Activated CD8-positive, alpha-beta memory T cell treated with anti-CD3 and anti-CD28 coated beads for 48 hours (primary cell): ENCODE measurements around the gene BCL2L1.
A peak's percentile ranks its signal among the peaks of the same experiment; 100 is the strongest.
"Not testable (repeated sequence)": the region's sequence is repeated elsewhere in the genome, so short reads cannot be mapped to it uniquely, and the experiment has no call there.

Experiments
- DNase-seq, 3 experiments: peaks; one replicate each; pipeline ENCODE4 v3.0.0-alpha.2; 2020; ENCODE audit warnings: low read depth in 2 of 3, low spot score in 2 of 3

The BCL2L1 gene

DNA sequence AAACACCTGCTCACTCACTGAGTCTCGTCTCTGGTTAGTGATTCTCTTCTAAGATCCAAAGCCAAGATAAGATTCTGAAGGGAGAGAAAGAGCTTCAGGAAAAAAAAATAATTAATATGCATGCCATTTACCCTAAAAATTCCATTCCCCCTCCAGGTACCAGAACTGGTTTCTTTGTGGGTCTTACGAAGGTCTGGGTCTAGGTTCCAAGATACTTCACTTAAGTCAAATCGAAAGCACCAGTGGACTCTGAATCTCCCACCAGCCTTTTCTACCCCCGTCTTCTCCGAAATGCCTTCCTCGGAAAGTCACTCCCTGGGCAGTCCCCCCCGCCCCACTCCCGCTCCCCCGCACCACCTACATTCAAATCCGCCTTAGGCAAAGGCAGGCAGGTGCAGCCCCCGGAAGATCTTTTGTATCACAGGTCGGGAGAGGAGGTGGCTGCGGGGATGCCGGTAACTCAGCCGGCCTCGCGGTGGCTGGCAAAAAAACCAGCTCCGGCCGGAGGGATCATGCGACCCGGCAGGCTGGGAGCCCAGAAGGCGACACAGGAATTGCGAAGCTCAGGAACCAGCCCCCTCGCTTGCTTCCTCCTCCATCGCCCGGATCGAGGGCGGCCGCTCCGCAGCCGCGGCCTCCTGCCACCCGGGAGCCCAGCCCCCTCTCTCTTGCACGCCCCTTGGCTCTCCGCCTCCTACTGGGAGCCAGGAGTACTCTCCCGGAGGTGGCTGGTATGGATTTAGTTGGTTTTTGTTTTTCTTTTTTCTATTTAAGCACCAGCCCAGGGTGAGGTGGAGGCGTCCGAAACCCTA lies at the start of gene BCL2L1:
TSS of gene BCL2L1 (minus strand) at position 612 of the 812 bp plus-strand sequence. CDS start 650 bp downstream, outside the sequence.
- peak in 2 of 3 experiments; percentile 46 to 77 for DNase-seq

DNA sequence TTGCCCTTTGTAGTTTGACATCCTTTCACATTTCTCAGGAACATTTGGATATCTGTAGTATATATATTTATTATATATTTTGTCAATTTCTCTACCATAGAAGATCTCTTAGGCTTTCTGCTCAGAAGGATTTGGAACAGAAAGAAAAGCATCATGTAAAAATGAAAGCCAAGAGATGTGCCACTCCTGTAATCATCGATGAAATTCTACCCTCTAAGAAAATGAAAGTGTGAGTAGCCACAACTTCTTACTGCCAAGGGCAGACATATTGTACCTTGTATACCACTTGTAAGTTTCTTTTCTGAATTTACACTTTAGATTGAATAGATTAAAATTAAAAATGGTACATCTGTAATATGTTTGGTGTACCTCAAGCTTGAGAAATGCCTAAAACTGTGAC lies 47.6 kb upstream of the BCL2L1 start:
- no peak for DNase-seq

DNA sequence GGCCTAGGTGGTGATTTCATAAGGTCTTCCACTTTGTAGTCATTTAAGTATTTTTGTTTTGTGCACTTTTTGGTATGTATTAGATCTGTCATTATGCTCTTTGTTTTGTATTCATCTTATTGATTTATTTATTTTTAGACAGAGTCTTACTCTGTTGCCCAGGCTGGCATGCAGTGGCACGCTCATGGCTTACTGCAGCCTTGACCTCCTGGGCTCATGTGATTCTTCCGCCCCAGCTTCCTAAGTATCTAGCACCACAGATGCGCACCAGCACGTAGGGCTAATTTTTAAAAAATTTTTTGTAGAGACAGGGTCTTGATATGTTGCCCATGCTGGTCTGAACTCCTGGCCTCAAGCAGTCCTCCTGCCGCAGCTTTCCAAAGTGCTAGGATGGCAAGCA lies 47.0 kb upstream of the BCL2L1 start:
- DNase-seq = no peak

DNA sequence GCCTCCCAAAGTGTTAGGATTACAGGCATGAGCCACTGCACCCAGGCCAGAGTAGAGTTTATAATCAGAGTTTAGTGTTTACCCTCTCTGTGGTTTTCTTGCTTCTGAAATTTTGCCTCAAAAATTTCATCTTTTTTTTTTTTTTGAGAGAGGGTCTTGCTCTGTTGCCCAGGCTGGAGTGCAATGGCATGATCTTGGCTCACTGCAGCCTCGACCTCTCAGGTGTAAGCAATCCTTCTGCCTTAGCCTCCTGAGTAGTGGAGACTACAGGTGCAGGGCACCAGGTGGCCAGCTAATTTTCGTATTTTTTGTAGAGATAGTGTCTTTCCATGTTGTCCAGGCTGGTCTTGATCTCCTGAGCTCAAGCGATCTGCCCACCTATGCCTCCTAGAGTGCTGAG lies 45.1 kb upstream of the BCL2L1 start:
- DNase-seq = no peak

DNA sequence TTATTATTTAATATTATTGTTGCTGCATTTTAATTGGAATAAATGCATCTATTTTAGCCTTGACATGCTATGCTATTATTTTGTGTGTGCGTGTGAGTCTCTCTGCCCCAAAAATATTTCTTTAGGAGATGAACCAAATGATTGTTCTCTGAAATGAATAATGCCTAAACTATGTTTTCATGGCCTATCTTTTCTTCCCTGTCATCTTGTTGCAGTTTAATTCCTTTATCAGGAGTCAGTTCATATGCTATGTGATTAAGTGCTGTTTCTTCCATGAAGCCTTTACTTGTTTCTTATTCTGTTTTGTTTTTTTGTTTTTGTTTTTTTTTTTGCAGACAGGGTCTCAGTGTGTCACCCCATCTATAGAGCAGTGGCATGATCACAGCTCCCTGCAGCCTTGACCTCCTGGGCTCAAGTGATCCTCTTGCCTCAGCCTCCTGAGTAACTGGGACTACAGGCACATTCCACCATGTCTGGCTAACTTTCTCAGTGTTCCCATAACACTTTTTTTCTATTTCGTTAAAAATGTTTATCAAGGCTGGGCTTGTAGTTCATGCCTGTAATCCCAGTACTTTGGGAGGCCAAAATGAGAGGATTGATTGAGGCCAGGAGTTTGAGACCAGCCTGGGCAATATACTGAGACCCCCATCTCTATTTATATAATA lies 42.1 kb upstream of the BCL2L1 start:
- DNase-seq = no peak

GRCh38 chr20:31760519-31761240 lies 38.0 kb upstream of the BCL2L1 start:
- DNase-seq = no peak

- DNase-seq = no peak
These were observed 37.3 kb upstream of the BCL2L1 start for GRCh38 chr20:31759836-31760518.

DNA sequence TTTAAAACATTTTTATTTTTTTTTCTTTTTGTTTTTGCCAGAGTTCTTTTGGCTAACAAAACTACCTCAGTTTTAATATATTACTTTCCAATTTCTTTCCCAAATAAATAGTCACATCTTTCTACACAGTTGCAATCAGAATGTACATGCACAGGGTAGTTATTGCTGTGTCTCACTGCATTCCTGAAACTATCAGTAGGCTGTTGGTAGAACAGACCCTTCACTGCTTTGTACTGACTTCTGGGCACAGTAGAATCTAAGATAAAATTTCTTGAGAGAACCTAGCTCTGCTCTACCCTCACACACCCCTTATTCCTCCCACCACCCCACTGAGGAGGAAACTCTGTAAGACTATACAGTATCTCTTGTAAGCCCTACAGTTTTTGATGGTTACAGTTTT lies 36.3 kb upstream of the BCL2L1 start:
- DNase-seq = no peak

GRCh38 chr20:31758521-31758920 lies 35.9 kb upstream of the BCL2L1 start:
- no peak for DNase-seq

- DNase-seq = no peak
These were observed 34.6 kb upstream of the BCL2L1 start for GRCh38 chr20:31757254-31757653.

GRCh38 chr20:31751126-31751525 lies 28.5 kb upstream of the BCL2L1 start:
- no peak for DNase-seq

GRCh38 chr20:31749223-31749622 lies 26.6 kb upstream of the BCL2L1 start:
- no peak for DNase-seq

DNA sequence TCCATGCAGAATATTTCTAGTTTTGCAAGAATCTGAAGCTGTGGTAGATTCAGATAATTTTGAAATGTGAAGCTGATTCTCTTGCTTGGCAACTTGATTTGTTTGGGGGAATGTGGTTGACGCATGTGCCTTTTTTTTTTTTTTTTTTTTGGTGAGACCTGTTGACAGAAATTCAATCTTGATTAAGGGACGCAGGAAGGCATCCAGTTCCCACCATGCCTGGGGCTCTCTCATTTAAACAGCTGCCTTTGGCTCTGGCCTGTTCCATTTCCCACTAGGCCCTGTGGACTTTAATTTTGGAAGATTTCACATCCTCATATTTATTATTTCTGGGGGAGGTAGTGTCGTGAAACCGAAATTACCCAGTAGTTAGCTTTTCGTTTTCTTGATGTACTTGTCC lies 25.0 kb upstream of the BCL2L1 start:
- DNase-seq = no peak

DNA sequence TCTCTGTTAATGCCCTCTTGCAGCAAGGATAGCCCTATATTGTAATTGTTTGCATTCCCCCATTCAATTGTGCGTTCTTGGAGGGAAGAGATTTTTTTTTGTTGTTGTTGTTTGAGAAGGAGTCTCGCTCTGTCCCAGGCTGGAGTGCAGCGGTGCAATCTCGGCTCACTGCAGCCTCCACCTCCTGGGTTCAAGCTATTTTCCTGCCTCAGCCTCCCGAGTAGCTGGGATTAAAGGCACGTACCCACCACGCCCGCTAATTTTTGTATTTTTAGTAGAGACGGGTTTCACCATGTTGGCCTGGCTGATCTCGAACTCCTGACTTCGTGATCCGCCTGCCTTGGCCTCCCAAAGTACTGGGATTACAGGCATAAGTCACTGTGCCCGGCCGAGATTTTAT lies 24.4 kb upstream of the BCL2L1 start:
- DNase-seq = not testable (repeated sequence)

DNA sequence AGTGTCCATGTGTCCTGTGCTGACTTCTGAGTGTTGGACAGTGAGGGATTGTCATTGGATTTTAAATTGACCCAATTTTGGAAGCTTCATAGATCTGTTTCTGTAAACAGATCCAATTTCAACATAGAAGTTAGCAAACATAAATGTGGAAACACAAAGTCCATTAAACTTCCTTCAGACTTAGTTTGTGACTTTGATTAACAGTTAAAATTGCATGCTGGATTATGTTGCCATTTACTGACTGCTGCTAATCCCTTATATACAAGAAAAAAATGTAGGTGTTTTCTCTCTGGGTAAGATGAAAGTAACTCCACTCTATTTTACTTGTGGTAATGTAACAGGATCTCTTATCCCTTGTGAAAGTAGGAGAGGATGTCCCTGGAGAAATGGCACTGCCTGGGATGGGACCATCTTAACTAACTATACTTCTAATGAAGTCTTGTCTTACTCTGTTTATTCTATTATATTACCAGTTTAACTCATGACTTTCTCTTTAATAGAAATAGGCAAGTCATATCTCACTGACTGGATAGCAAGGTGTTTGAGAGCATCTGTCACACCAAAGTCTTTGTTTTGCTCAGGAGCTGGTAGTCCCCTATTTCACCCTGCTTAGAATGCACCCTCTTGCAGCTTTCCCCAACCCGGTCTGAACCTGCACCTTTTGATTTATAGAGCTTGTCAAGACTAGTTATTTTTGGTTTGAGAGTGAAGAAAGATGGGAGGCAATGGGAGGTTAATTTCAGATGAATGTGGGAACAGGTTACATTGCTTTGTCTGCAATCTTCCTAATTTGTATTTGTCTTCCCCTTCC lies 23.6 kb upstream of the BCL2L1 start:
- DNase-seq = no peak

- DNase-seq = no peak
These were observed 18.1 kb upstream of the BCL2L1 start for GRCh38 chr20:31740656-31741323.

- no peak for DNase-seq
These were observed 17.5 kb upstream of the BCL2L1 start for GRCh38 chr20:31740208-31740607.

- no peak for DNase-seq
These were observed 16.9 kb upstream of the BCL2L1 start for GRCh38 chr20:31739550-31739977.

- peak in 2 of 3 experiments; percentile 71 to 76 for DNase-seq
These were observed 16.3 kb upstream of the BCL2L1 start, which contains the start of gene TPX2 for GRCh38 chr20:31738729-31739549. Gene TPX2 (plus strand): TSS chr20:31739290. CDS start chr20:31757477, 18,187 bp downstream.
